Fibroblast of villous mesenchyme (primary cell): Measurements from ENCODE around the gene PHYH. TPM values are rescaled to one million over a fixed set of nuclear protein-coding genes. Genes with fewer than 3 reads are reported as not detected.

Experiments used
- DNase-seq: peaks from one replicate; pipeline ENCODE4 v3.0.0-alpha.2; 2010; ENCODE audit warnings: low read depth
- H3K4me3 ChIP-seq: 2 replicates; pipeline ENCODE4 v1.5.1; 2011; ENCODE audit warnings: low read depth, mild to moderate bottlenecking, low read length
- total RNA-seq: library from RNA; depleted of rRNA; stranded (reverse); fragments of >200 nt; gene quantifications from 2 replicates; pipeline ENCODE4 v1.2.3, GENCODE V29; 2012
- TF ChIP-seq, protein P1 (sequence below): IDR thresholded peaks from 2 replicates; pipeline ENCODE4 v1.5.1; 2012; ENCODE audit warnings: low read depth, mild to moderate bottlenecking, low read length; ENCODE audit not compliant: insufficient read depth

The PHYH gene
- total RNA-seq, 1 donor: 16.0 TPM

DNA sequence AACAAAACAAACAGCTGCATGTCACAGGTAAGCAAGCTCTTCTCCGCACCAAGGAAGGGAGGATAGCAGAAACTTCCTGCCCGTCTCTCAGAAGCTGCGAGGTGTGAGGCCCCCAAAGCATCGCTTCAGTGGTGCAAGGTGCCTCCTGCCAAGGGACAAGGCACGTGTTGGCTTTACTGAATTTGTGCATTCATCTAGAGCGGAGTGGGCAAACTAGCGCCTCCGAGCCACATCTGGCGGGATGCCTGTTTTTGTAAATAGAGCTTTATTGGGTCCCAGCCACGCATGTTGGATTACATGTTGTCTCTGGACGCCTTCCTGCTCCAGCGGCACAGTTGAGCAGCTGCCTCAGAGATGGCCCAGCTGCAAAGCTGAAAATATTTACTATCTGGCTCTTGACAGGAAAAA, 27.7 kb downstream of the PHYH start:
- DNase-seq: peak; percentile 90

GRCh38 chr10:13271552-13272163, 28.2 kb downstream of the PHYH start:
- peak; percentile 40 for DNase-seq

More for the DNA sequence above, 27.7 kb downstream of the PHYH start:
- H3K4me3 ChIP-seq: no peak overlapping the region
- TF ChIP-seq, protein P1, sequence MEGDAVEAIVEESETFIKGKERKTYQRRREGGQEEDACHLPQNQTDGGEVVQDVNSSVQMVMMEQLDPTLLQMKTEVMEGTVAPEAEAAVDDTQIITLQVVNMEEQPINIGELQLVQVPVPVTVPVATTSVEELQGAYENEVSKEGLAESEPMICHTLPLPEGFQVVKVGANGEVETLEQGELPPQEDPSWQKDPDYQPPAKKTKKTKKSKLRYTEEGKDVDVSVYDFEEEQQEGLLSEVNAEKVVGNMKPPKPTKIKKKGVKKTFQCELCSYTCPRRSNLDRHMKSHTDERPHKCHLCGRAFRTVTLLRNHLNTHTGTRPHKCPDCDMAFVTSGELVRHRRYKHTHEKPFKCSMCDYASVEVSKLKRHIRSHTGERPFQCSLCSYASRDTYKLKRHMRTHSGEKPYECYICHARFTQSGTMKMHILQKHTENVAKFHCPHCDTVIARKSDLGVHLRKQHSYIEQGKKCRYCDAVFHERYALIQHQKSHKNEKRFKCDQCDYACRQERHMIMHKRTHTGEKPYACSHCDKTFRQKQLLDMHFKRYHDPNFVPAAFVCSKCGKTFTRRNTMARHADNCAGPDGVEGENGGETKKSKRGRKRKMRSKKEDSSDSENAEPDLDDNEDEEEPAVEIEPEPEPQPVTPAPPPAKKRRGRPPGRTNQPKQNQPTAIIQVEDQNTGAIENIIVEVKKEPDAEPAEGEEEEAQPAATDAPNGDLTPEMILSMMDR: no peak

DNA sequence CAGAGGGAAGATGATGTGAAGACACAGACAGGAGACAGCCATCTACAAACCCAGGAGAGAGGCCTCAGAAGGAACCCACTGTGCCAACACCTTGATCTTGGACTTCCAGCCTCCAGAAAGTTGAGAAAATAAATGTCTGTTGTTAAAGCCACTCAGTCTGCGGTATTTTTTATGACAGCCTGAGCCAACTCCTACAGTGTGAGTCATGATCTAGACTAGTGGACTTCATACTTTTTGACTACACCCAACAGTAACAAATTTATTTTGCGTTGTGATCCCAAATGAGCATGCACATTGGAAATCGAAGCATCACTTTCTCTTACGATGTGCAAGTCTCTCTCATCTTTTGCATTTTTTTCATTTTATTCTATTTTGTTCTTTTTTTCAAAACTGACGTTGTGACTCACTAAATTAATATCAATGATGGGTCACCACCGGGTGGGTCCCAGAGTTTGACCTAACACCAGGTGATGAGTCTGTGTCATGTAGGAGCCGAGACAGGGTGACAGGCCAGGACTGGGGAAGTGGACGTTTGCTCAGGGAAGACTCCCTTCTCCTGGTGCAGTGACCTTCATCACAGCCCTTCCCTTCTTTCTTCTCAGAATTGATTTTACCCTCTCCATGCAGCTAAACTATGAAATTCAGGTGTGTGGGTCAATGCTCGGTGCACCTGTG, 28.9 kb downstream of the PHYH start:
- peak; percentile 78 for DNase-seq
- no peak overlapping the region for H3K4me3 ChIP-seq
- TF ChIP-seq, protein P1: no peak

More at GRCh38 chr10:13271552-13272163, 28.2 kb downstream of the PHYH start:
- H3K4me3 ChIP-seq: no peak overlapping the region
- TF ChIP-seq, protein P1: peak; percentile 48

DNA sequence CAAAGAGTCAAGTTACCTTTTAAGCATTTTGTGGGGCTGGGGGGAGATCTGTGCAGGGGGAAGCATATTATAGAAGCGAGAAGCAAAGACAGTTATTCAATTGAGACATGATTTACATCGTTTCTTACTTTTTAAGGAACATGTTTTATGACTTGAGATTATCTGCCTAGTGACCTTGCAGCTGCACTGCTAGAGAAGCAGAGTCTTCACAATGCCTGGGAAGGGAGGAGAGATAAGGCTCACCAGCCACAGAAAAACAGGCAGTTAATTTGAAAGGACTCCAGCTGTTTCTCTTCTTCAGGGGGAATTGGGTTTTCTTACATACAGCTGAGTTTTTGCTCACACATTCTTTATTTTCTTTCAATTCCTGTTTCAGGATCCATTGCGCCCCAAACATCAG, 31.0 kb downstream of the PHYH start:
- TF ChIP-seq, protein P1: no peak
- H3K4me3 ChIP-seq: no peak overlapping the region
- DNase-seq: peak; percentile 89

DNA sequence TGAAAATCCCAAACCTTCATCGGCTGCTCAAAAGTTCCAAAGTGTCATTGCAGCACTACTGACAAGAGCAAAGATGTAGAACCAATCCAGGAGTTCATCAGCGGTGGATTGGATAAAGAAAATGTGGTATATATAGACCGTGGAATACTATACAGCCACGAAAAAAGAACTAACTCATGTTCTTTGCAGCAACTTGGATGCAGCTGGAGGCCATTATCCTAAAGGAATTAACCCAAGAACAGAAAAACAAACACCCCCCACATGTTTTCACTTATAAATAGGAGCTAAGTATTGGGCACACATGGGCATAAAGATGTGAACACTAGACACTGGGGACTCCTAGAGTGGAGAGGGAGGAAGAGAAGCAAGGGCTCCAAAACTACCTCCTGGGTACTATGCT, 31.6 kb downstream of the PHYH start:
- TF ChIP-seq, protein P1: no peak
- no peak overlapping the region for H3K4me3 ChIP-seq
- DNase-seq: peak; percentile 8

GRCh38 chr10:13263591-13263990, 36.3 kb downstream of the PHYH start:
- TF ChIP-seq, protein P1: no peak
- no peak overlapping the region for H3K4me3 ChIP-seq
- DNase-seq: no peak
